Stimulated activated naive CD8-positive, alpha-beta T cell treated with anti-CD3 and anti-CD28 coated beads, Interleukin-15, amount 100 ng/mL, for 72 hours (primary cell): Measurements from ENCODE around the gene LIPG.

Experiments used
- ATAC-seq: fragments of 150-1000 bp; cut with Tn5 transposase; 2 replicates; pipeline ENCODE4 v1.10.0; 2021; ENCODE audit warnings: mild to moderate bottlenecking, moderate library complexity
- DNase-seq, 2 donors: peaks; one replicate each; pipeline ENCODE4 v3.0.0; 2021 to 2022
- H3K27ac Mint-ChIP-seq, 2 donors: one replicate each; pipeline ENCODE4 v1.8.0; 2022; ENCODE audit warnings: mild to moderate bottlenecking in 2 of 2, mixed read lengths in 2 of 2, moderate library complexity in 2 of 2
- H3K27me3 Mint-ChIP-seq: one replicate; pipeline ENCODE4 v1.8.0; 2022; ENCODE audit warnings: mixed read lengths
- H3K4me1 Mint-ChIP-seq: one replicate; pipeline ENCODE4 v1.8.0; 2022; ENCODE audit warnings: mild to moderate bottlenecking, mixed read lengths
- H3K4me3 Mint-ChIP-seq, 2 donors: one replicate each; pipeline ENCODE4 v1.8.0; 2022; ENCODE audit warnings: mild to moderate bottlenecking in 2 of 2, mixed read lengths in 2 of 2, moderate library complexity in 1 of 2
- H3K9me3 Mint-ChIP-seq, 2 donors: one replicate each; pipeline ENCODE4 v1.8.0; 2022; ENCODE audit warnings: mixed read lengths in 2 of 2

The LIPG gene

DNA sequence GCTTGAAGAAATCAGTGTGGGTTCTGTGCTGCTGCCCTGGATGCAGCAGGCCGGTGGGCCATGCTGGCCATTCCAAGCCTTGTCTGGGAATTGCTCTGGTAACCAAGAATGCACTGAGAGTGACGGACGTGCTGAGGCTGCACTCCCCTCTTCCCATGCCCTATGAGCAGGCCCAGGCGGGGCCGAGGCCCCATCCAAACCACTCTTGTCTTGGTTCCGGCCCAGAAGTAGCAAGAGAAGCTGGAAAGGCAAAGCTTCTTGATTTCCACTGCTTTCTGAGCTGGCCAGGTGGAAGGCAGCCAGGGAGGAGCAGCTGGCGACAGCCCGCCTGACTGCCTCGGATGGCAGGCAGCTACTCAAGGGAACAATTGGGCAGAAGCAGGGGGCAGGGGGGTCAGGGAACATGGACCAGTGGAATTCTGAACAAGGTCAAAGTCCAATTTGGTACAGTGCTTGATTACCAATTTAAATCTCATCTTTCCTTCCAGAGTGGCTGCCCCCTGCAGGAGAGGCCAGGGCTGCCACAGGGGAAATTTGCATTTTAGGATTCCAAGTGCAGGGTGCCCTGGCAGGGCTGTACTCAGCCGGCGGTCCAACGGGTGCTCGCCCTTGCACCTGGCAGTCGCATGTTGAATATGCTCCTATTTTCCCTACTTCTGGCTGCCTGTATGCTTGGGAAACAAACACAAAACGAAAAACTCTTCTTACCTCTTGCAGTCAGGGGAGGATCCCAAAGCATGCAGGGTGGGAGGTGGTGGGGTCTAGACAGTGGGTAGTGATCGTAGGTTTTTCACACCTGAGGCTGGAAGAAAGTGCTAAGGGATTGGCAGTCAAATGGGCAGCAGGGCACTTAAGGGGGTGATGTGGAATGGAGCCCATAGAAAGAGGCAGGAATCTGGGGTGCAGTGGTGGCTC, 67.3 kb downstream of the LIPG start:
- Mint-ChIP-seq H3K4me1 (no peaks in the 10 kb centered on the region), H3K9me3 (no peaks in the 10 kb centered on the region), H3K27ac (peak overlapping the region in 1 of 2 donors; percentile 7), H3K4me3 (no peak overlapping the region), H3K27me3 (peaks cover 6% of the 10 kb centered on the region)
- ATAC-seq = no peak
- DNase-seq = no peak

GRCh38 chr18:49630246-49630699, 68.4 kb downstream of the LIPG start:
- ATAC-seq = no peak
- DNase-seq = no peak

GRCh38 chr18:49631146-49631866, 69.4 kb downstream of the LIPG start:
- no peaks in the 10 kb centered on the region for H3K27me3 Mint-ChIP-seq
- no peak overlapping the region for H3K27ac Mint-ChIP-seq
- H3K4me3 Mint-ChIP-seq = no peak overlapping the region
- no peak for ATAC-seq
- no peaks in the 10 kb centered on the region for H3K4me1 Mint-ChIP-seq
- H3K9me3 Mint-ChIP-seq = no peaks in the 10 kb centered on the region
- no peak for DNase-seq

More at GRCh38 chr18:49630246-49630699, 68.4 kb downstream of the LIPG start:
- no peaks in the 10 kb centered on the region for H3K4me1 Mint-ChIP-seq
- peaks cover 6% of the 10 kb centered on the region for H3K27me3 Mint-ChIP-seq
- no peak overlapping the region for H3K27ac Mint-ChIP-seq
- H3K4me3 Mint-ChIP-seq = no peak overlapping the region
- no peaks in the 10 kb centered on the region for H3K9me3 Mint-ChIP-seq

DNA sequence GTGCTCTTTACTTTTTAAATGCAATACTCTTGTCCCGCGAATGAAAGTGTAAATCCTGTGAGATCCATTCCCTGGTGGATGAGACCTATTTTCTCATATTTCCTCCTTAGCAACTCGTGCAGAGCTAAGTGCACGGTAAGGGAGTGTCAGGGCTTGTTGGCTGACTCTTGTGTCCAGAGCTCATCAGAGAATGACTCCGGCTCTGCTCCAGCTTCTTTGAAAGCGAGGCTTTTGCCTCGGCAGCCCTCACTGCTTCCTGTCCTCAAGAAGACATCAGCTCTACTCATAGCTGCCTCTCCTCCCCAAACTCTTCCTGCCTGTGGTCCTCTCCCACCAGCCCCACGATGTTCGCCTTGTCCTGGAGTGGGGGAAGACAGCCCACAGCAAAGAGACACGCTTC, 70.7 kb downstream of the LIPG start:
- no peak for DNase-seq
- no peak overlapping the region for H3K27ac Mint-ChIP-seq
- no peaks in the 10 kb centered on the region for H3K27me3 Mint-ChIP-seq
- H3K4me1 Mint-ChIP-seq = no peaks in the 10 kb centered on the region
- no peaks in the 10 kb centered on the region for H3K9me3 Mint-ChIP-seq
- no peak overlapping the region for H3K4me3 Mint-ChIP-seq
- no peak for ATAC-seq

GRCh38 chr18:49638209-49638785, 76.4 kb downstream of the LIPG start:
- Mint-ChIP-seq H3K27me3 (no peaks in the 10 kb centered on the region), H3K4me1 (no peaks in the 10 kb centered on the region), H3K9me3 (no peaks in the 10 kb centered on the region), H3K4me3 (no peak overlapping the region), H3K27ac (no peak overlapping the region)
- no peak for DNase-seq
- ATAC-seq = no peak

DNA sequence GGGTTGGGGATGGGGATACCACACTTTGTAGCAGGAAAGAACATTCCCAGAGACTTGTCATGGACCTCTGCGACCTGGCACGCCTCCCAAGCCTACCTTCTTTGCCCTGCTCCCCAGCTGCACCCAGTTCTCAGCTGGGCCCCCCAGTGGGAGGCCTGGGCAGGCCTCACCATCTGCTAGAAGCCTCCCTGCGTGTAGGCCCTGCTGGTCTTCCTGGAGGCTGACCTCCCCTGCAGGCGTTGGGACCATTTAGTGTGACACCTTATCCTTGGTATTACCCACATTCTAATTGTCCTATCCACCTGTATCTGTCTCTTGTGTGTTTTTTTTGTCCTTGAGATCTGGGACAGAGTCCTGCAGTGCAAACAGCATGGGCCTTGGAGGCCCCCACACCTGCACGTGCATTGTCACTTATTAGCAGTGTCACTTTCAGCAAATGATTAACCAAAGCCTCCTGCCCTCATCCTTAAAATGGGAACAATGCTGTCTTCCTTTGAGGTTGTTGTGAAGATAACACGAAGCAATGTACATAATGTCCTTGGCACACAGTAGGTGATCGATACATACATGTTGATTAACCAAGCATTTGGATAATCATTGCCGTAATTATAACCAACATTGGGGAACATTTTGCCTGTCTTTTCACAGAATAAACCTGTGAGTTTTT, 77.2 kb downstream of the LIPG start:
- no peaks in the 10 kb centered on the region for H3K4me1 Mint-ChIP-seq
- no peak overlapping the region for H3K4me3 Mint-ChIP-seq
- peaks cover 6% of the 10 kb centered on the region for H3K27me3 Mint-ChIP-seq
- no peak for DNase-seq
- H3K9me3 Mint-ChIP-seq = no peaks in the 10 kb centered on the region
- no peak overlapping the region for H3K27ac Mint-ChIP-seq
- ATAC-seq = no peak

- no peak overlapping the region for H3K4me3 Mint-ChIP-seq
- no peaks in the 10 kb centered on the region for H3K4me1 Mint-ChIP-seq
- H3K9me3 Mint-ChIP-seq = no peaks in the 10 kb centered on the region
- H3K27ac Mint-ChIP-seq = no peak overlapping the region
- DNase-seq = no peak
- no peak for ATAC-seq
- H3K27me3 Mint-ChIP-seq = peaks cover 14% of the 10 kb centered on the region
Measured at GRCh38 chr18:49639643-49640391, 78.0 kb downstream of the LIPG start.

- Mint-ChIP-seq H3K27me3 (peaks cover 15% of the 10 kb centered on the region), H3K4me1 (no peaks in the 10 kb centered on the region), H3K4me3 (no peak overlapping the region), H3K27ac (no peak overlapping the region), H3K9me3 (no peaks in the 10 kb centered on the region)
- DNase-seq (no peak), ATAC-seq (no peak)
Measured at GRCh38 chr18:49640741-49641140, 78.9 kb downstream of the LIPG start.

DNA sequence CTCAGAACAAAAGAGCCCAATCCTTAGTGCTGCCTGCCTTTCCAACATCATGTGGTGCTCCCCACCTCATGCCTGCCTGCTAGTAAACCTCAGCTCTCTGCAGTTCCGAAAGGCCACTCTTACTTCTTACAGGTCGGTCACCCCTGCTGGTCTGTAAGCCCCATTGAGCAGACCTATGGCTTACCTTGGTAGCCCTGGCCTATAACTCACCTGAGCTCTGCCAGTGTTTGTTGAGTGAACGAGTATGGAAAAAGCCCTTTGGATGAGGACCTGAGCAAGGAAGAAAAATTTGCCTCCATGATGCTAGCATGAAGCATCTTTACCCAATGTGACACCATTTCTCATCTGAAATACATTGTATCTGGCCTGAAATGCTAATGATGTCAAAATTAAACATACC, 83.3 kb downstream of the LIPG start:
- no peak overlapping the region for H3K4me3 Mint-ChIP-seq
- DNase-seq (no peak), ATAC-seq (no peak)
- peaks cover 15% of the 10 kb centered on the region for H3K27me3 Mint-ChIP-seq
- no peaks in the 10 kb centered on the region for H3K9me3 Mint-ChIP-seq
- no peak overlapping the region for H3K27ac Mint-ChIP-seq
- no peaks in the 10 kb centered on the region for H3K4me1 Mint-ChIP-seq

GRCh38 chr18:49645841-49646351, 84.0 kb downstream of the LIPG start:
- no peak overlapping the region for H3K4me3 Mint-ChIP-seq
- peaks cover 15% of the 10 kb centered on the region for H3K27me3 Mint-ChIP-seq
- H3K4me1 Mint-ChIP-seq = no peaks in the 10 kb centered on the region
- no peak for DNase-seq
- H3K27ac Mint-ChIP-seq = no peak overlapping the region
- H3K9me3 Mint-ChIP-seq = no peaks in the 10 kb centered on the region
- no peak for ATAC-seq

GRCh38 chr18:49646873-49647272, 85.0 kb downstream of the LIPG start:
- no peak for DNase-seq
- H3K9me3 Mint-ChIP-seq = no peaks in the 10 kb centered on the region
- H3K27ac Mint-ChIP-seq = no peak overlapping the region
- H3K4me1 Mint-ChIP-seq = no peaks in the 10 kb centered on the region
- H3K27me3 Mint-ChIP-seq = peaks cover 15% of the 10 kb centered on the region
- ATAC-seq = no peak
- no peak overlapping the region for H3K4me3 Mint-ChIP-seq

DNA sequence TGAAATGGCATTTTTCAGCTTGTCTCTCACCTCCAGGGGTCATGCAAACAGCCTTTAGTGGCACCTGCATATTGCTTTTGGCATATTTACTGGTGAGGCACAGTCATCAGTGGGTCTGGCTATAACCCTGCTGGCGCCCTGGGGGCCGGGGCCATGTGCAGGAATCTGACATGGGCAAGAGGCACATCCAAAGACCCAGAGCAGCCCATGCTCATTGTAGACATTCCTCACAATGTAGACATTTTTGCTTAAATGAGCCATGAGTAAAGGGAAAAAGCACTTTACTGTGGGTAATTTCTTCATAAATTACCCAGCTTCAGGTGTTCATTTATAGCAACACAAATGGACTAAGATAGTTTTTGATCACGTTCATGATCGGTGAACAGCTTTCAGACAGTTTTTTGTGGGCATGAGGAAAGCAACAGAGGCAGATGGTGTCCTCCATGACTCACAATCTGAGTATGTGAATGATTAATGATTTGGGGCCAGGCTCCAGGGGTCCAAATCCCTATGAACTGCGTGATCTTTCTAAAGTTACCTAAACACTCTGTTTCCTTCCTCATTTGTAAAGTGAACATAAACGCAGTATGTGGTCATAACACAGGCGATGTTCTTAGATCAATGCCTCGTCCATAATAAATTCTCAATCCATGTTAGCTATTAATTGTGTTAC, 85.8 kb downstream of the LIPG start:
- Mint-ChIP-seq H3K9me3 (no peaks in the 10 kb centered on the region), H3K27me3 (peaks cover 15% of the 10 kb centered on the region), H3K4me1 (no peaks in the 10 kb centered on the region), H3K27ac (no peak overlapping the region), H3K4me3 (no peak overlapping the region)
- ATAC-seq (no peak), DNase-seq (no peak)

DNA sequence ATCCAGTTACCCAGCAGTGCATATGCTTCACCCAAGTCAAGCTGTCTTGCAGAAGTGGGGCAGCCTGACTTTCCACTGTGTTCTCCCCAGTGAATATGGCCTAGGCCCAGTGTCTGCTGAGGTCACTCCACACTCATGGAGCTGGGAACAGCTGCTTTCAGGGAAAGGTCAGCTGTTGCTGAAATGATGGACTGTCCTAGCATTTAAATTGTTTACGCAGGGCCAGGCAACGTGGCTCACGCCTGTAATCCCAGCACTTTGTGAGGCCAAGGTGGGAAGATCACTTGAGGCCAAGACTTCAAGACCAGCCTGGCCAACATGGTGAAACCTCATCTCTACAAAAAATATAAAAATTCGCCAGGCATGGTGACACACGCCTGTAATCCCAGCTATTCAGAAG, 86.5 kb downstream of the LIPG start:
- Mint-ChIP-seq H3K27ac (no peak overlapping the region), H3K27me3 (peaks cover 15% of the 10 kb centered on the region), H3K4me1 (no peaks in the 10 kb centered on the region), H3K9me3 (no peaks in the 10 kb centered on the region), H3K4me3 (no peak overlapping the region)
- ATAC-seq (no peak), DNase-seq (no peak)
